ENCODE data around the gene CAPN10.

CAPN10 gene

GRCh38 chr2:240564561-240565332 is 21.8 kb upstream of the CAPN10 start:
- Histone ChIP-seq H3K4me1 (ENCODE audit: insufficient read depth, insufficient read length) (peaks cover 30% of the 10 kb centered on the region), H3K27me3 (ENCODE audit: insufficient read depth, insufficient read length) (peaks cover 26% of the 10 kb centered on the region), H3K9ac (ENCODE audit: insufficient read length, low read depth) (no peak overlapping the region), H3K9me3 (ENCODE audit: insufficient read depth, low read length) (no peaks in the 10 kb centered on the region), H3K4me3 (ENCODE audit: insufficient read length, low read depth) (no peak overlapping the region), H3K36me3 (ENCODE audit: insufficient read depth, insufficient read length, low read length) (peaks cover 11% of the 10 kb centered on the region)
- DNase-seq (ENCODE audit: low read depth, low spot score) = no peak
- no peak for TF ChIP-seq ZNF274 (IDR thresholded peaks at IDR 0.05; ENCODE audit: low read depth, low read length)
- no peak for TF ChIP-seq YY1 (IDR thresholded peaks at IDR 0.05; ENCODE audit: insufficient read depth, insufficient read length)
- no peak for TF ChIP-seq SUZ12 (IDR thresholded peaks at IDR 0.05; ENCODE audit: extremely low read depth, insufficient read depth, insufficient read length)

GRCh38 chr2:240565333-240566202 is 21.0 kb upstream of the CAPN10 start:
- Histone ChIP-seq H3K9me3 (ENCODE audit: insufficient read depth, low read length) (no peaks in the 10 kb centered on the region), H3K36me3 (ENCODE audit: insufficient read depth, insufficient read length, low read length) (peaks cover 12% of the 10 kb centered on the region), H3K9ac (ENCODE audit: insufficient read length, low read depth) (peak overlapping the region; percentile 74), H3K4me3 (ENCODE audit: insufficient read length, low read depth) (peak overlapping the region; percentile 22), H3K27me3 (ENCODE audit: insufficient read depth, insufficient read length) (peaks cover 29% of the 10 kb centered on the region), H3K4me1 (ENCODE audit: insufficient read depth, insufficient read length) (peaks cover 33% of the 10 kb centered on the region)
- TF ChIP-seq ZNF274 (IDR thresholded peaks at IDR 0.05; ENCODE audit: low read depth, low read length) (no peak), YY1 (IDR thresholded peaks at IDR 0.05; ENCODE audit: insufficient read depth, insufficient read length) (no peak), SUZ12 (IDR thresholded peaks at IDR 0.05; ENCODE audit: extremely low read depth, insufficient read depth, insufficient read length) (no peak)
- no peak for DNase-seq (ENCODE audit: low read depth, low spot score)

GRCh38 chr2:240566203-240567136 is 20.1 kb upstream of the CAPN10 start:
- H3K4me1 ChIP-seq (ENCODE audit: insufficient read depth, insufficient read length) = peaks cover 36% of the 10 kb centered on the region

DNA sequence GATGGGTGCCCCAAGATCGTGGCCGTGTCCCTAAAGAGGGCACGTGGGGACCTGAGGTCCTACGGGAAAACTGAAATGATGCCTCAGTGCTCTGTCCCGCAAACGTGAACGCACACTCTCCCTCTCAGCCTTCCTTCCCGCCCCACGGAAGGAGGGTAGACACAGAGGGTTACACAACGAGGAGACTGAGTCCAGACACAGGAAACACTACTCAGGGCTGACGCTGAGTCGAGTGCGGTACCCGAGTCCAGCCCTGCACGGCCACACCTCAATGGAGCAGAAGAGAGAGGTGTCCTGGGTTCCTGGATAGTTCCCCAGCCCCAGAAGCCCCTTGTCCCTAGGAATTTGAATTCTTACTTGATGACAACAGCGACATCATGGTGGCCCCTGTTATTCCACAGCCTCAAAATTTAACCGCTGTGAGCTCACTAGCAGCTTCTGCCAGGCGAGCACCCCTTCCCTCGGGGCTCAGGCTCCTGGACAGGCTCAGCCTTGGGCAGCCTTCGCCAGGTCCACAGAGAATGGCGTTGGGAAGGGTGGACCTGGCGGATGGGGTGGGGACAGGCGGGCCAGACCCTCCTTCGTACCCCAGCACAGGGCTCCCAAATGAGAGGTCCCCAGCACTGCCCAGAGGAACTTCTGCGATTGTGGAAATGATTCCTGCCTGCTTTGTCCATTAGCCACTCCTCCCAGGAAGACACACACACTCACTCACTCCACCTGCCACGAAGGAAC is 19.2 kb upstream of the CAPN10 start:
- TF ChIP-seq YY1 (IDR thresholded peaks at IDR 0.05; ENCODE audit: insufficient read depth, insufficient read length) = no peak
- TF ChIP-seq SUZ12 (IDR thresholded peaks at IDR 0.05; ENCODE audit: extremely low read depth, insufficient read depth, insufficient read length) = no peak
- no peak for TF ChIP-seq ZNF274 (IDR thresholded peaks at IDR 0.05; ENCODE audit: low read depth, low read length)
- Histone ChIP-seq H3K9ac (ENCODE audit: insufficient read length, low read depth) (peak overlapping the region; percentile 82), H3K4me1 (ENCODE audit: insufficient read depth, insufficient read length) (peaks cover 41% of the 10 kb centered on the region), H3K27me3 (ENCODE audit: insufficient read depth, insufficient read length) (peaks cover 29% of the 10 kb centered on the region), H3K36me3 (ENCODE audit: insufficient read depth, insufficient read length, low read length) (peaks cover 10% of the 10 kb centered on the region), H3K4me3 (ENCODE audit: insufficient read length, low read depth) (peak overlapping the region; percentile 50), H3K9me3 (ENCODE audit: insufficient read depth, low read length) (no peaks in the 10 kb centered on the region)
- DNase-seq (ENCODE audit: low read depth, low spot score) = no peak

More at GRCh38 chr2:240566203-240567136, 20.1 kb upstream of the CAPN10 start:
- H3K36me3 ChIP-seq (ENCODE audit: insufficient read depth, insufficient read length, low read length) = peaks cover 12% of the 10 kb centered on the region
- peak overlapping the region; percentile 22 for H3K4me3 ChIP-seq (ENCODE audit: insufficient read length, low read depth)
- H3K27me3 ChIP-seq (ENCODE audit: insufficient read depth, insufficient read length) = peaks cover 29% of the 10 kb centered on the region
- peak; percentile 49 for DNase-seq (ENCODE audit: low read depth, low spot score)
- no peak for TF ChIP-seq YY1 (IDR thresholded peaks at IDR 0.05; ENCODE audit: insufficient read depth, insufficient read length)
- no peak for TF ChIP-seq ZNF274 (IDR thresholded peaks at IDR 0.05; ENCODE audit: low read depth, low read length)
- TF ChIP-seq SUZ12 (IDR thresholded peaks at IDR 0.05; ENCODE audit: extremely low read depth, insufficient read depth, insufficient read length) = no peak
- H3K9me3 ChIP-seq (ENCODE audit: insufficient read depth, low read length) = no peaks in the 10 kb centered on the region
- H3K9ac ChIP-seq (ENCODE audit: insufficient read length, low read depth) = peak overlapping the region; percentile 82

- no peak for DNase-seq (ENCODE audit: low read depth, low spot score)
- H3K9me3 ChIP-seq (ENCODE audit: insufficient read depth, low read length) = no peaks in the 10 kb centered on the region
- H3K36me3 ChIP-seq (ENCODE audit: insufficient read depth, insufficient read length, low read length) = peaks cover 8% of the 10 kb centered on the region
- peaks cover 43% of the 10 kb centered on the region for H3K4me1 ChIP-seq (ENCODE audit: insufficient read depth, insufficient read length)
- peak within 1 kb of the TSS; percentile 87 for H3K9ac ChIP-seq (ENCODE audit: insufficient read length, low read depth)
- H3K4me3 ChIP-seq (ENCODE audit: insufficient read length, low read depth) = peak within 1 kb of the TSS; percentile 57
- no peak for TF ChIP-seq YY1 (IDR thresholded peaks at IDR 0.05; ENCODE audit: insufficient read depth, insufficient read length)
- no peak for TF ChIP-seq ZNF274 (IDR thresholded peaks at IDR 0.05; ENCODE audit: low read depth, low read length)
- no peak for TF ChIP-seq SUZ12 (IDR thresholded peaks at IDR 0.05; ENCODE audit: extremely low read depth, insufficient read depth, insufficient read length)
- H3K27me3 ChIP-seq (ENCODE audit: insufficient read depth, insufficient read length) = peaks cover 29% of the 10 kb centered on the region
Observed at GRCh38 chr2:240567872-240568677, 18.5 kb upstream of the CAPN10 start, which contains the start of gene RNPEPL1. Gene RNPEPL1, plus strand, starts transcription at chr2:240568484. Its CDS starts 103 bp downstream, at chr2:240568587.

Data from NT2/D1 (cell line).